DMS79 (cell line): ENCODE data around the gene HOXD10.

Source experiments
- DNase-seq: peaks from one replicate; lab custom pipeline; 2025; lab: John Stamatoyannopoulos, UW

The HOXD10 gene

GRCh38 chr2:176096243-176096985 lies 20.2 kb upstream of the HOXD10 start:
- no peak for DNase-seq

- peak; percentile 89 for DNase-seq
Measured at GRCh38 chr2:176096986-176097819, 19.4 kb upstream of the HOXD10 start.

- DNase-seq, result no peak
Measured at GRCh38 chr2:176097820-176098365, 18.7 kb upstream of the HOXD10 start.

- peak; percentile 79 for DNase-seq
Measured at GRCh38 chr2:176098366-176099158, 18.0 kb upstream of the HOXD10 start.

- no peak for DNase-seq
Measured at GRCh38 chr2:176099159-176099727, 17.3 kb upstream of the HOXD10 start.

GRCh38 chr2:176099728-176100546 lies 16.6 kb upstream of the HOXD10 start, which contains the start of gene HOXD12:
HOXD12 (plus strand) TSS chr2:176099795; CDS start chr2:176099802, 7 bp downstream.
- DNase-seq, result no peak

- no peak for DNase-seq
Measured at GRCh38 chr2:176100547-176101140, 15.9 kb upstream of the HOXD10 start.

GRCh38 chr2:176101216-176101830 lies 15.3 kb upstream of the HOXD10 start:
- DNase-seq, result no peak

- no peak for DNase-seq
Measured at GRCh38 chr2:176101842-176102241, 14.7 kb upstream of the HOXD10 start.

GRCh38 chr2:176102309-176102866 lies 14.2 kb upstream of the HOXD10 start:
- no peak for DNase-seq

- DNase-seq, result no peak
Measured at GRCh38 chr2:176103194-176103593, 13.4 kb upstream of the HOXD10 start.

GRCh38 chr2:176103742-176104315 lies 12.7 kb upstream of the HOXD10 start:
- DNase-seq, result no peak

GRCh38 chr2:176104316-176105077 lies 12.1 kb upstream of the HOXD10 start:
- DNase-seq, result no peak

GRCh38 chr2:176105078-176105729 lies 11.4 kb upstream of the HOXD10 start:
- DNase-seq, result no peak

- no peak for DNase-seq
Measured at GRCh38 chr2:176105730-176106580, 10.6 kb upstream of the HOXD10 start.

- peak; percentile 78 for DNase-seq
Measured at GRCh38 chr2:176106581-176107539, 9.7 kb upstream of the HOXD10 start, which contains the start of gene HOXD11. HOXD11 (plus strand) TSS chr2:176107280; CDS start chr2:176107356, 76 bp downstream.
